HS-5 (cell line): ENCODE results near the gene FGFRL1.

Source experiments
- DNase-seq: peaks from one replicate; pipeline ENCODE4 v3.0.0-alpha.2; 2012; ENCODE audit warnings: low read depth

The FGFRL1 gene

GRCh38 chr4:1011022-1011665 lies at the start of gene FGFRL1:
FGFRL1 (plus strand) TSS chr4:1011626; CDS start chr4:1012486, 860 bp downstream.
- DNase-seq, result no peak

GRCh38 chr4:962231-963208 lies 48.9 kb upstream of the FGFRL1 start:
- DNase-seq, result no peak

GRCh38 chr4:963276-964225 lies 47.9 kb upstream of the FGFRL1 start:
- no peak for DNase-seq

- no peak for DNase-seq
These were observed 46.9 kb upstream of the FGFRL1 start for GRCh38 chr4:964346-965025.

- DNase-seq, result no peak
These were observed 46.2 kb upstream of the FGFRL1 start for GRCh38 chr4:965048-965765.

- DNase-seq, result no peak
These were observed 45.7 kb upstream of the FGFRL1 start for GRCh38 chr4:965766-966134.

GRCh38 chr4:966266-967112 lies 44.9 kb upstream of the FGFRL1 start:
- DNase-seq, result no peak

- DNase-seq, result no peak
These were observed 44.0 kb upstream of the FGFRL1 start for GRCh38 chr4:967113-968104.

GRCh38 chr4:968221-968620 lies 43.2 kb upstream of the FGFRL1 start:
- no peak for DNase-seq

- no peak for DNase-seq
These were observed 42.6 kb upstream of the FGFRL1 start for GRCh38 chr4:968621-969394.

GRCh38 chr4:970046-970745 lies 41.2 kb upstream of the FGFRL1 start:
- no peak for DNase-seq

- DNase-seq, result no peak
These were observed 40.4 kb upstream of the FGFRL1 start for GRCh38 chr4:970854-971520.

- no peak for DNase-seq
These were observed 39.5 kb upstream of the FGFRL1 start for GRCh38 chr4:971666-972500.

GRCh38 chr4:972651-973424 lies 38.6 kb upstream of the FGFRL1 start:
- DNase-seq, result no peak
